Prostate gland (tissue), 2 donors: ENCODE data around the gene UROS.

Experiments
- CTCF ChIP-seq, 4 experiments: fragments of 200-600 bp in 2 of 4; fragments of 450-650 bp in 2 of 4; sonication (generic) in 2 of 4; IDR thresholded peaks; 1 replicate in 3 of 4; 2 replicates in 1 of 4; pipeline ENCODE4 v1.5.1; 2016 to 2019; ENCODE audit warnings: antibody characterized with exemption in 4 of 4, mild to moderate bottlenecking in 2 of 4, moderate library complexity in 2 of 4
- POLR2A ChIP-seq: fragments of 450-650 bp; IDR thresholded peaks from one replicate; pipeline ENCODE4 v1.6.1; 2016; ENCODE audit warnings: antibody characterized with exemption, mild to moderate bottlenecking

GRCh38 chr10:125773687-125774543 is 49.1 kb downstream of the UROS start:
- no peak for TF ChIP-seq POLR2A
- TF ChIP-seq CTCF (IDR thresholded peaks at IDR 0.05), result no peak
